Right kidney (tissue), 1 donor: ENCODE results near the gene TUBA1C.
"Not testable (repeated sequence)": the region's sequence is repeated elsewhere in the genome, so short reads cannot be mapped to it uniquely, and the experiment has no call there.

ENCODE experiments used
- DNase-seq: peaks from one replicate; pipeline ENCODE4 v3.0.0-alpha.2; 2016

The TUBA1C gene

DNA sequence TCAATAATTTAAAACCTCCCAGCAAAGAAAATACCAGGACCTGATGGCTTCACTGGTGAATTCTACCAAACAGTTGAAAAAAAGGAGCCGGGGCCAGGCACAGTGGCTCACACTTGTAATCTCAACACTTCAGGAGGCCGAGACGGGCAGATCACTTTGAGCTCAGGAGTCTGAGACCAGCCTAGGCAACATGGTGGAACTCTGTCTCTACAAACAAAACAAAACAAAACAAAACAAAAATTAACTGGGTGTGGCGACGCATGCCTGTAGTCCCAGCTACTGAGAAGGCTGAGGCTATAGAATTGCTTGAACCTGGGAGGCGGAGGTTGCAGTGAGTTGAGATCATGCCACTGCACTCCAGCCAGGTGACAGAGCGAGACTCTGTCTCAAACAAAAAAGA is 44.5 kb downstream of the TUBA1C start:
- peak; percentile 11 for DNase-seq

DNA sequence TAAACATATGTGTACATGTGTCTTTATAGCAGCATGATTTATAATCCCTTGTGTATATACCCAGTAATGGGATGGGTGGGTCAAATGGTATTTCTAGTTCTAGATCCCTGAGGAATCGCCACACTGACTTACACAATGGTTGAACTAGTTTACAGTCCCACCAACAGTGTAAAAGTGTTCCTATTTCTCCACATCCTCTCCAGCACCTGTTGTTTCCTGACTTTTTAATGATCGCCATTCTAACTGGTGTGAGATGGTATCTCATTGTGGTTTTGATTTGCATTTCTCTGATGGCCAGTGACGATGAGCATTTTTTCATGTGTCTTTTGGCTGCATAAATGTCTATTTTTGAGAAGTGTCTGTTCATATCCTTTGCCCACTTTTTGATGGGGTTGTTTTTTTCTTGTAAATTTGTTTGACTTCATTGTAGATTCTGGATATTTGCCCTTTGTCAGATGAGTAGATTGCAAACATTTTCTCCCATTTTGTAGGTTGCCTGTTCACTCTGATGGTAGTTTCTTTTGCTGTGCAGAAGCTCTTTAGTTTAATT is 45.6 kb downstream of the TUBA1C start:
- DNase-seq: not testable (repeated sequence)

DNA sequence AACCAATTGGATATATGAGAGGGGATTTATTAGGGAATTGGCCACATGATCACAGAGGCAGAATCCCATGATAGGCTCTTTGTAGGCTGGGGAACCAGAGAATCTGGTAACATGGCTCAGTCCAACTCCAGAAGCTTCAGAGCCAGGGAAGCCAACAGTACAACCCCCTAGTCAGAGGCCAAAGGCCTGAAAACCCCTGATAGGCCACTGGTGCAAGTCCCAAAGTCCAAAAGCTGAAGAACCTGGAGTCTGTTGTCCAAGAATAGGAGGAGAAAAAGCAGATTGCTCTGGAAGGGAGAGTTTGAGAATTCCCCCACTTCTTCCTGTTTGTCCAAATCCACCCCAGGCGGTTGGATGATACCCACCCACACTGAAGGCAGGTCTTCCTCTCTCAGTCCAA is 49.9 kb downstream of the TUBA1C start:
- DNase-seq: no peak

DNA sequence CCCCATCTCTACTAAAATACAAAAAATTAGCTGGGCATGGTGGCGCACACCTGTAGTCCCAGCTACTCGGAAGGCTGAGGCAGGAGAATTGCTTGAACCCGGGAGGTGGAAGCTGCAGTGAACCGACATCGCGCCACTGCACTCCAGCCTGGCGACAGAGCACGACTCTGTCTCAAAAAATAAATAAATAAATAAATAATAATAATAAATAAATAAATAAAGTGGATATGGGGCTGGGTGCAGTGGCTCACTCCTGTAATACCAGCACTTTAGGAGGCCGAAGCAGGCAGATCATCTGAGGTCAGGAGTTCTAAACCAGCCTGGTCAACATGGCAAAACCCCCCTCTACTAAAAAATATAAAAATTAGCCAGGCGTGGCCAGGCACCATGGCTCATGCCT is 52.2 kb downstream of the TUBA1C start:
- DNase-seq: not testable (repeated sequence)

DNA sequence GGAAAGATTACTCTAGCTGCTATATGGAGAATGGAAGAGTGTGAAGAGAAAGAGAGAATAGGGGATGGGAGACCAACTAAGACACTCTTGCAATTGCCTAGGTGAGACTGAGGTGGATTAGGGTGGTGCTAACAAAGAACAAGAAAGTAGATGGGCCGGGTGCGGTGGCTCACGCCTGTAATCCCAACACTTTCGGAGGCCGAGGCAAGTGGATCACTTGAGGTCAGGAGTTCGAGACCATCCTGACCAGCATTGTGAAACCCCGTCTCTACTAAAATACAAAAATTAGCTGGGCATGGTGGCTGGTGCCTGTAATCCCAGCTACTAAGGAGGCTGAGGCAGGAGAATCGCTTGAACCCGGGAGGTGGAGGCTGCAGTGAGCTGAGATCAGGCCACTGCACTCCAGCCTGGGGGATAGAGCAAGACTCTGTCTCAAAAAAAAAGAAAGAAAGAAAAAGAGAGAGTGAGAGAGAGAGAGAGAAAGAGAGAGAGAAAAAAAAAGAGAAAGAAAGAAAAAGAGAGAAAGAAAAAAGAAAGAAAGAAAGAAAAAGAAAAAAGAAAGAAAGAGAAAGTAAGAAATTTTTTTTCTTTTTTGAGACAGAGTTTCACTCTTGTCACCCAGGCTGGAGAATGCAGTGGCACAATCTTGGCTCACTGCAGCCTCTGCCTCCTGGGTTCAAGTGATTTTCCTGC is 55.7 kb downstream of the TUBA1C start:
- not testable (repeated sequence) for DNase-seq

DNA sequence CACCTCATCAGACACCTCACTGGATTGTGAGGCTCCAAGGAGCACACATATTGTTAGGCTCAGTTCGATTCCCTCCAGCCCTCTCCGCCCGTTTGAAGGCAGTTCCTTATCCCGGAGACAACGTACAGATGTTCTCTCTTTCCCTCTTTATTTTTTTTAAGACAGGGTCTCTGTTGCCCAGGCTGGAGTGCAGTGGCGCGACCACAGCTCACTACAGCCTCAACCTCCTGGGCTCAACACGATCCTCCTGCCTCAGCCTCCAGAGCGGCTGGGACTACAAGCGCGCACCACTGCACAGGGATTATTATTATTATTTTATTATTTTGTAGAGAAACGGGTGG is 57.5 kb downstream of the TUBA1C start:
- no peak for DNase-seq

DNA sequence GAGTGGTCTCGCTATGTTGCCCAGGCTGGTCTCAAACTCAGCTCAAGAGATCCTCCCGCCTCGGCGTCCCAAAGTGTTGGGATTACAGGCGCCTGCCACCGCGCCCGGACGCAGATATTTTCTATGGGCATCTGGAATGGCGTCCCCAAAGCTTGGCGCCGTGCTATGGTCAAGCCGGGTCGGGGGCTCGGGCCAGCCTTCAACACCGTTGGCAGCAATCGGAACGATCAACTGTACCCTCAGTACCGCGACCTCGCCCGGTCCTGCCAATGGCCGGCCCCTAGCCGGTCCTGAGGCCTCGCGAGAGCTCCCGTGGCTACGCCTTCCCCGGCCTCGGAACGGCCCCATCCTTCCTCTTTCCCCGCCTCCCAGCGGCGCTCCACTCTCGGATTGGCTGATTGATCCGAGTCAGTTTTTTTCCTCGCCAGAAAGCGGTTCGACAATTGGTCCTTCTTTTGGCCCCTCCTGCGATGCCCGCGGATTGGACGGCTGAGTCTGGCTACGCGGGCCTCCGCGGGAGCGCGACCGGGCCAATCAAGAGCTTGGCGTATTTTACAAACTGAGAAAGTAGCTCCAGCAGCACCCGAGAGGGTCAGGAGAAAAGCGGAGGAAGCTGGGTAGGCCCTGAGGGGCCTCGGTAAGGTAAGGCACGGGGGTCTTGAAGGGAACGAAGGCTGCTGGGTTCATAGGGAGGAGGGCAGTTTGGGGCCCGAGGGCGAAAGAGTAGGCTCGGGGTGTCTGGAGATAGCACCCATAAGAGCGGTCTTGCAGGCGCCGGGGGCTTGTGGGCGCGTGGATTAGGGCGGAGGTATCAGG is 58.0 kb downstream of the TUBA1C start, which contains the start of gene TROAP:
TSS of gene TROAP (plus strand) at position 548 of the 816 bp plus-strand sequence. CDS start 354 bp downstream, outside the sequence.
- peak; percentile 92 for DNase-seq

DNA sequence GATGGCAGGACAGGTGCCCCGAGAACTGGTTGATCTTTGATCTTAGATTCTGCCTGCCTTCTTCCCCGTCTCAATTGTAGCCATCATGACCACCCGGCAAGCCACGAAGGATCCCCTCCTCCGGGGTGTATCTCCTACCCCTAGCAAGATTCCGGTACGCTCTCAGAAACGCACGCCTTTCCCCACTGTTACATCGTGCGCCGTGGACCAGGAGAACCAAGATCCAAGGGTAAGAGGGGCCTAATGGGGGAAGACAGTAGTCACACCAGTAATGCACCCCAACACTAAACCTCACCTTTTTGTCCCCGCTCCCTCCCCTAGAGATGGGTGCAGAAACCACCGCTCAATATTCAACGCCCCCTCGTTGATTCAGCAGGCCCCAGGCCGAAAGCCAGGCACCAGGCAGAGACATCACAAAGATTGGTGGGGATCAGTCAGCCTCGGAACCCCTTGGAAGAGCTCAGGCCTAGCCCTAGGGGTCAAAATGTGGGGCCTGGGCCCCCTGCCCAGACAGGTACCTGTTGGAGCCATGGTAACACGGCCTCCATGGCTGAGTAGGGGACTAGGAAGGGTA is 58.7 kb downstream of the TUBA1C start:
- peak; percentile 5 for DNase-seq
